H9 (cell line): ENCODE measurements around the gene RAB9A. TPM values are rescaled to one million over a fixed set of nuclear protein-coding genes. Genes with fewer than 3 reads are reported as not detected.

Source experiments
- DNase-seq: peaks from one replicate; pipeline ENCODE4 v3.0.0-alpha.2; 2017
- H2AFZ ChIP-seq: one replicate; pipeline ENCODE4 v1.6.1; 2013; ENCODE audit warnings: mild to moderate bottlenecking, low read length, control low read depth, moderate library complexity
- H2AK5ac ChIP-seq: 2 replicates; pipeline ENCODE4 v1.6.1; 2013; ENCODE audit warnings: low read length, control low read depth, mixed read lengths; ENCODE audit not compliant: insufficient read length
- H2BK120ac ChIP-seq: one replicate; pipeline ENCODE4 v1.6.1; 2013; ENCODE audit warnings: low read depth, mild to moderate bottlenecking, low read length, control low read depth, inconsistent platforms; ENCODE audit not compliant: poor library complexity, severe bottlenecking
- H2BK12ac ChIP-seq: 2 replicates; pipeline ENCODE4 v1.6.1; 2013; ENCODE audit warnings: low read length, control low read depth, mixed read lengths, low read depth; ENCODE audit not compliant: insufficient read length
- H2BK15ac ChIP-seq: 2 replicates; pipeline ENCODE4 v1.6.1; 2013; ENCODE audit warnings: low read depth, low read length, control low read depth
- H2BK20ac ChIP-seq: one replicate; pipeline ENCODE4 v1.6.1; 2013; ENCODE audit warnings: low read depth, mild to moderate bottlenecking, low read length, control low read depth, inconsistent platforms; ENCODE audit not compliant: poor library complexity, severe bottlenecking
- H2BK5ac ChIP-seq: 2 replicates; pipeline ENCODE4 v1.6.1; 2013; ENCODE audit warnings: low read length, control low read depth, mixed read lengths; ENCODE audit not compliant: insufficient read length
- H3K14ac ChIP-seq: 2 replicates; pipeline ENCODE4 v1.6.1; 2013; ENCODE audit warnings: low read length, control low read depth; ENCODE audit not compliant: insufficient read depth
- H3K18ac ChIP-seq: 2 replicates; pipeline ENCODE4 v1.6.1; 2013; ENCODE audit warnings: low read depth, mild to moderate bottlenecking, mixed read lengths, low read length, control low read depth; ENCODE audit not compliant: insufficient read length
- H3K23ac ChIP-seq: 2 replicates; pipeline ENCODE4 v1.6.1; 2013; ENCODE audit warnings: low read length, control low read depth, mixed read lengths, low read depth; ENCODE audit not compliant: insufficient read length
- H3K23me2 ChIP-seq: 2 replicates; pipeline ENCODE4 v1.6.1; 2013; ENCODE audit warnings: low read depth, mild to moderate bottlenecking, mixed read lengths, low read length, control low read depth; ENCODE audit not compliant: insufficient read length, poor library complexity, severe bottlenecking
- H3K27ac ChIP-seq: 2 replicates; pipeline ENCODE4 v1.5.1; 2013; ENCODE audit warnings: low read length, control low read depth, mixed read lengths, low read depth; ENCODE audit not compliant: insufficient read length
- H3K27me3 ChIP-seq: 2 replicates; pipeline ENCODE4 v1.6.1; 2013; ENCODE audit warnings: low read length, control low read depth, inconsistent platforms; ENCODE audit not compliant: insufficient read depth
- H3K4ac ChIP-seq: 2 replicates; pipeline ENCODE4 v1.6.1; 2013; ENCODE audit warnings: low read depth, mild to moderate bottlenecking, control low read depth, inconsistent platforms, low read length, moderate library complexity
- H3K4me1 ChIP-seq: 2 replicates; pipeline ENCODE4 v1.6.1; 2013; ENCODE audit warnings: low read length, control low read depth, inconsistent platforms; ENCODE audit not compliant: insufficient read depth
- H3K4me2 ChIP-seq: 2 replicates; pipeline ENCODE4 v1.6.1; 2013; ENCODE audit warnings: low read length, control low read depth, mixed read lengths; ENCODE audit not compliant: insufficient read length, insufficient read depth
- H3K56ac ChIP-seq: 2 replicates; pipeline ENCODE4 v1.6.1; 2013; ENCODE audit warnings: low read depth, mild to moderate bottlenecking, mixed read lengths, low read length, control low read depth; ENCODE audit not compliant: insufficient read length
- H3K79me1 ChIP-seq: 2 replicates; pipeline ENCODE4 v1.6.1; 2013; ENCODE audit warnings: low read depth, mild to moderate bottlenecking, moderate library complexity, low read length, control low read depth, inconsistent platforms; ENCODE audit not compliant: insufficient read depth, poor library complexity, severe bottlenecking
- H3K79me2 ChIP-seq: 2 replicates; pipeline ENCODE4 v1.6.1; 2013; ENCODE audit warnings: low read length, control low read depth, inconsistent platforms; ENCODE audit not compliant: insufficient read depth
- H3K9ac ChIP-seq: 2 replicates; pipeline ENCODE4 v1.6.1; 2013; ENCODE audit warnings: low read length, control low read depth, mixed read lengths; ENCODE audit not compliant: insufficient read length; ENCODE audit errors: extremely low read depth
- H3K9me3 ChIP-seq: one replicate; pipeline ENCODE4 v1.6.1; 2013; ENCODE audit warnings: low read depth, low read length, inconsistent platforms; ENCODE audit not compliant: control insufficient read depth
- H3T11ph ChIP-seq: one replicate; pipeline ENCODE4 v1.6.1; 2013; ENCODE audit warnings: mild to moderate bottlenecking, low read length, control low read depth, inconsistent platforms
- H4K20me1 ChIP-seq: one replicate; pipeline ENCODE4 v1.6.1; 2013; ENCODE audit not compliant: control insufficient read depth, insufficient read length, insufficient read depth
- H4K5ac ChIP-seq: 2 replicates; pipeline ENCODE4 v1.6.1; 2013; ENCODE audit warnings: low read depth, mild to moderate bottlenecking, mixed read lengths, low read length, control low read depth; ENCODE audit not compliant: insufficient read length
- H4K8ac ChIP-seq: replicated peaks from 2 replicates; pipeline ENCODE4 v1.6.1; 2013; ENCODE audit warnings: low read length, control low read depth, mixed read lengths, low read depth; ENCODE audit not compliant: insufficient read length
- H4K91ac ChIP-seq: 2 replicates; pipeline ENCODE4 v1.6.1; 2013; ENCODE audit warnings: low read depth, mild to moderate bottlenecking, moderate library complexity, mixed read lengths, low read length, control low read depth; ENCODE audit not compliant: insufficient read length
- H3K27ac Mint-ChIP-seq, 3 experiments: 2 replicates in 2 of 3; 3 replicates in 1 of 3; pipeline ENCODE4 v1.8.0; 2020 to 2021; ENCODE audit warnings: mixed read lengths in 3 of 3, mild to moderate bottlenecking in 1 of 3, moderate library complexity in 1 of 3
- H3K27me3 Mint-ChIP-seq: 2 replicates; pipeline ENCODE4 v1.8.0; 2021; ENCODE audit warnings: low read depth, mild to moderate bottlenecking, moderate library complexity, mixed read lengths
- H3K36me3 Mint-ChIP-seq, 3 experiments: 2 replicates in 2 of 3; 3 replicates in 1 of 3; pipeline ENCODE4 v1.8.0; 2020 to 2021; ENCODE audit warnings: low read depth in 3 of 3, mixed read lengths in 3 of 3; ENCODE audit not compliant: insufficient read depth in 1 of 3
- H3K4me1 Mint-ChIP-seq, 2 experiments: 2 replicates each; pipeline ENCODE4 v1.8.0; 2020; ENCODE audit warnings: mixed read lengths in 2 of 2
- H3K4me3 Mint-ChIP-seq, 2 experiments: 2 replicates in 1 of 2; 3 replicates in 1 of 2; pipeline ENCODE4 v1.8.0; 2020 to 2021; ENCODE audit warnings: mild to moderate bottlenecking in 2 of 2, mixed read lengths in 2 of 2, moderate library complexity in 1 of 2
- H3K9me3 Mint-ChIP-seq, 2 experiments: 2 replicates in 1 of 2; 3 replicates in 1 of 2; pipeline ENCODE4 v1.8.0; 2020; ENCODE audit warnings: mild to moderate bottlenecking in 2 of 2, mixed read lengths in 2 of 2, moderate library complexity in 1 of 2
- CTCF ChIP-seq: fragments of 200-600 bp; sonication (generic); conservative IDR thresholded peaks from 3 replicates; pipeline ENCODE4 v1.8.0; 2021; ENCODE audit warnings: antibody characterized with exemption, mild to moderate bottlenecking
- WGBS: extraction: QIAGEN DNeasy Blood & Tissue Kit; methylation state at CpG from one replicate; pipeline ENCODE4 v1.1.7; 2013; ENCODE audit warnings: missing lambda C conversion rate, low lambda C conversion rate, mixed read lengths; ENCODE audit not compliant: insufficient read length; ENCODE audit errors: extremely low coverage; 5-methylcytosine and 5-hydroxymethylcytosine counted together
- total RNA-seq: library from RNA; stranded (reverse); gene quantifications from 2 replicates; pipeline ENCODE4 v1.2.1, GENCODE V29; 2021

RAB9A gene
- total RNA-seq, 1 experiment from 2014 or later = 21.3 TPM

GRCh38 chrX:13717700-13718472 lies 29.0 kb downstream of the RAB9A start:
- H3K4me3 Mint-ChIP-seq = no peak overlapping the region
- TF ChIP-seq CTCF = no peak

More at GRCh38 chrX:13717700-13718472, 29.0 kb downstream of the RAB9A start:
- Histone ChIP-seq H3K4ac (no peak overlapping the region), H3K4me2 (no peak overlapping the region), H3K9me3 (no peaks in the 10 kb centered on the region), H2AK5ac (no peak overlapping the region), H3K79me2 (peaks cover 2% of the 10 kb centered on the region; the same call in 1 of the 2 replicates), H3K56ac (no peak overlapping the region), H3T11ph (no peak overlapping the region), H3K27me3 (no peaks in the 10 kb centered on the region), H4K91ac (no peak overlapping the region), H3K14ac (no peak overlapping the region), H3K23ac (no peak overlapping the region), H4K8ac (no peak overlapping the region), H2BK12ac (no peak overlapping the region), H3K79me1 (peaks cover 3% of the 10 kb centered on the region), H4K5ac (no peak overlapping the region), H3K9ac (no peak overlapping the region), H2BK15ac (no peak overlapping the region), H3K23me2 (no peaks in the 10 kb centered on the region), H2BK120ac (no peak overlapping the region), H3K18ac (no peak overlapping the region), H4K20me1 (no peaks in the 10 kb centered on the region), H2BK5ac (no peak overlapping the region), H2BK20ac (no peak overlapping the region), H3K4me1 (no peaks in the 10 kb centered on the region), H3K27ac (no peak overlapping the region), H2AFZ (no peak overlapping the region)
- WGBS = no CpG with 5 or more reads among the region's 7 CpGs
- Mint-ChIP-seq H3K9me3 (peaks cover 17 to 36% of the 10 kb centered on the region in 2 experiments), H3K27me3 (no peaks in the 10 kb centered on the region), H3K4me1 (no peaks in the 10 kb centered on the region), H3K36me3 (peaks cover 5 to 58% (median 25%) of the 10 kb centered on the region in 3 experiments; a peak in 6 of 7 replicates), H3K27ac (peak overlapping the region; percentile 29 to 76 (median 44); a peak in 2 of 7 replicates)
- DNase-seq = no peak
